ENCODE data around the gene PPP3CA.
"Not testable (repeated sequence)": the region's sequence is repeated elsewhere in the genome, so short reads cannot be mapped to it uniquely, and the experiment has no call there.

Gene PPP3CA

DNA sequence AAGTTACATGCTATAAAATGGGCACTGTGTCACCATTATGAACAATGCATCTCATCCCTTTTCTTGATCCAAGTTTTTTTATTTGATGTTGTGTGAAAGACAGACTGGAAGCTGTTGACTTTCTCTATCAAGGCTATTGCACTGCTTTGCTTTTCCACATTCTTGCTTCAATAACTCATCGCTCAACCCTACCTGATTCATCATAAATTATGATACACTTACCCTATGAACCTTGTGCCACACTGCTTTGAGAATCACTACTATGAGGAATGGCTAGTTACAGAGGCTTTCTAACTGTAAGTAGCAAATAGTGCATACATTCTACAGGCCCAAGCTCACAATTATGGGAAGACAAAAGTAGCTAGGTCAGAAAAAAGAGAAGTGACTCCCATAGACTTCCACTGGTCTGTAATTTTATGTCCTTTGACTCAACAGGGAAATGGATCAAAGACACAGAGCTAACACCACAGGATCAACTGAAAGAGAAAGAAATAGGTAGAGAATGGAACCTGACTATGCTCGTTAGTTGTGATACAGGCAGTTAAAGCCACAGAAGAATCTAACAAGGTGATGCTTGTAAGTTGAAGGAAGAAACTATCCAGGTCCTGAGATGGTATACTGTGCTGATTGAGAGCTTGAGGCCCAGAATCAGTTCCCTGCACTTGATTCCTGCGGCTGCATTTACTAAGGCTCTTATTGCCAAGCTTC lies 163.5 kb downstream of the PPP3CA start:
- no peak overlapping the region for H2AFZ ChIP-seq (ENCODE audit: low read depth)
- no peak overlapping the region for H3K4me2 ChIP-seq
- H3K9ac ChIP-seq: no peak overlapping the region
- H3K27me3 ChIP-seq (ENCODE audit: insufficient read depth, low read depth): no peaks in the 10 kb centered on the region
- peaks cover 5% of the 10 kb centered on the region; the same call in 1 of the 2 replicates for H4K20me1 ChIP-seq (ENCODE audit: insufficient read depth)
- no peak overlapping the region for H3K27ac ChIP-seq
- H3K79me2 ChIP-seq (ENCODE audit: insufficient read depth, low read depth): peaks cover 4% of the 10 kb centered on the region; the same call in 1 of the 2 replicates
- H3K4me3 ChIP-seq (IDR thresholded peaks at IDR 0.05; ENCODE audit: insufficient read depth, low read depth, low read length): no peak overlapping the region
- H3K36me3 ChIP-seq (ENCODE audit: insufficient read depth): no peaks in the 10 kb centered on the region
- H3K4me1 ChIP-seq (ENCODE audit: low read depth, poor library complexity, severe bottlenecking): no peaks in the 10 kb centered on the region
- TF ChIP-seq, protein P1, sequence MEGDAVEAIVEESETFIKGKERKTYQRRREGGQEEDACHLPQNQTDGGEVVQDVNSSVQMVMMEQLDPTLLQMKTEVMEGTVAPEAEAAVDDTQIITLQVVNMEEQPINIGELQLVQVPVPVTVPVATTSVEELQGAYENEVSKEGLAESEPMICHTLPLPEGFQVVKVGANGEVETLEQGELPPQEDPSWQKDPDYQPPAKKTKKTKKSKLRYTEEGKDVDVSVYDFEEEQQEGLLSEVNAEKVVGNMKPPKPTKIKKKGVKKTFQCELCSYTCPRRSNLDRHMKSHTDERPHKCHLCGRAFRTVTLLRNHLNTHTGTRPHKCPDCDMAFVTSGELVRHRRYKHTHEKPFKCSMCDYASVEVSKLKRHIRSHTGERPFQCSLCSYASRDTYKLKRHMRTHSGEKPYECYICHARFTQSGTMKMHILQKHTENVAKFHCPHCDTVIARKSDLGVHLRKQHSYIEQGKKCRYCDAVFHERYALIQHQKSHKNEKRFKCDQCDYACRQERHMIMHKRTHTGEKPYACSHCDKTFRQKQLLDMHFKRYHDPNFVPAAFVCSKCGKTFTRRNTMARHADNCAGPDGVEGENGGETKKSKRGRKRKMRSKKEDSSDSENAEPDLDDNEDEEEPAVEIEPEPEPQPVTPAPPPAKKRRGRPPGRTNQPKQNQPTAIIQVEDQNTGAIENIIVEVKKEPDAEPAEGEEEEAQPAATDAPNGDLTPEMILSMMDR (conservative IDR thresholded peaks at IDR 0.05; ENCODE audit: low read depth, low read length): no peak

DNA sequence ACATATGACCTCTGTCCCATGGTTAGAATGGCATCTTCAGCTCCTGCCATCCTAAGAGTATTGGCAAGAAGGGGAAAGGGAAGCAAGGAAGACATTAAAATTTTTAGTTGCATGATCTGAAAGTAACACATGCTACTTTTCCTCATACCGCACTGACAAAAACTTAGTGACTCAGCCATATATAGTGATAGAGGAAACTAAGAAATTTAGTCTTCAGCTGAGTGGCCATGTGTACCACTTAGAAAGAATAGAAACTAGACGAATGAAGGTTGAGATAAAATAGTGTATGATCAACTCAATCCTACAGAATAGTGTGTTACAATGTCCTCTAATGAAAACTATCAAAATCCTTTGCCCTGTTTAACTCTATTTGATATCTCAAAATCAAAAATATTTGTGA lies 164.1 kb downstream of the PPP3CA start:
- Histone ChIP-seq H4K20me1 (ENCODE audit: insufficient read depth) (peaks cover 5% of the 10 kb centered on the region; the same call in 1 of the 2 replicates), H3K4me2 (no peak overlapping the region)

DNA sequence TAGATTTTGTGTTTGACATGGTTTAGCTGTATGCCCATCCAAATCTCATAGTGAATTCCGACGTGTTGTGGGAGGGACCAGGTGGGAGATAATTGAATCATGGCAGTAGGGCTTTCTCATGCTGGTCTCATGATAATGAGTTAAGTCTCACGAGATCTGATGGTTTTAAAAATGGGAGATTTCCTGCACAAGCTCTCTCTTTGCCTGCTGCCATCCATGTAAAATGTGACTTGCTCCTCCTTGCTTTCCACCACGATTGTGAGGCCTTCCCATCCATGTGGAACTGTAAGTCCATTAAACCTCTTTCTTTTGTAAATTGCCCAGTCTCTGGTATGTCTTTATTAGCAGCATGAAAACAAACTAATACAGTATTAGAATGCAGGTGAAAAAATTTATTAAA lies 164.6 kb downstream of the PPP3CA start:
- not testable (repeated sequence) for H2AFZ ChIP-seq (ENCODE audit: low read depth); H3K9ac ChIP-seq; H3K4me2 ChIP-seq; H3K36me3 ChIP-seq (ENCODE audit: insufficient read depth); H3K4me3 ChIP-seq (IDR thresholded peaks at IDR 0.05; ENCODE audit: insufficient read depth, low read depth, low read length); H3K27ac ChIP-seq; H3K79me2 ChIP-seq (ENCODE audit: insufficient read depth, low read depth); H3K27me3 ChIP-seq (ENCODE audit: insufficient read depth, low read depth); H3K4me1 ChIP-seq (ENCODE audit: low read depth, poor library complexity, severe bottlenecking); H4K20me1 ChIP-seq (ENCODE audit: insufficient read depth)

More for the DNA sequence above, 164.1 kb downstream of the PPP3CA start:
- Histone ChIP-seq H3K79me2 (ENCODE audit: insufficient read depth, low read depth) (peaks cover 4% of the 10 kb centered on the region; the same call in 1 of the 2 replicates), H3K27me3 (ENCODE audit: insufficient read depth, low read depth) (no peaks in the 10 kb centered on the region), H3K9ac (no peak overlapping the region), H2AFZ (ENCODE audit: low read depth) (no peak overlapping the region), H3K36me3 (ENCODE audit: insufficient read depth) (no peaks in the 10 kb centered on the region), H3K4me1 (ENCODE audit: low read depth, poor library complexity, severe bottlenecking) (no peaks in the 10 kb centered on the region), H3K27ac (no peak overlapping the region), H3K4me3 (IDR thresholded peaks at IDR 0.05; ENCODE audit: insufficient read depth, low read depth, low read length) (no peak overlapping the region)
- TF ChIP-seq, protein P1 (conservative IDR thresholded peaks at IDR 0.05; ENCODE audit: low read depth, low read length): no peak

- H3K36me3 ChIP-seq (ENCODE audit: insufficient read depth): no peaks in the 10 kb centered on the region
- no peak overlapping the region for H3K4me3 ChIP-seq (IDR thresholded peaks at IDR 0.05; ENCODE audit: insufficient read depth, low read depth, low read length)
- no peak overlapping the region for H2AFZ ChIP-seq (ENCODE audit: low read depth)
- H3K4me1 ChIP-seq (ENCODE audit: low read depth, poor library complexity, severe bottlenecking): peaks cover 4% of the 10 kb centered on the region
- peaks cover 4% of the 10 kb centered on the region; the same call in 1 of the 2 replicates for H3K79me2 ChIP-seq (ENCODE audit: insufficient read depth, low read depth)
- H3K27me3 ChIP-seq (ENCODE audit: insufficient read depth, low read depth): no peaks in the 10 kb centered on the region
- H3K4me2 ChIP-seq: no peak overlapping the region
- no peaks in the 10 kb centered on the region for H4K20me1 ChIP-seq (ENCODE audit: insufficient read depth)
- no peak overlapping the region for H3K9ac ChIP-seq
- TF ChIP-seq, protein P1 (conservative IDR thresholded peaks at IDR 0.05; ENCODE audit: low read depth, low read length): no peak
- no peak overlapping the region for H3K27ac ChIP-seq
These were observed 168.6 kb downstream of the PPP3CA start for GRCh38 chr4:101178731-101179130.

GRCh38 chr4:101177154-101177553 lies 170.2 kb downstream of the PPP3CA start:
- Histone ChIP-seq H3K4me1 (ENCODE audit: low read depth, poor library complexity, severe bottlenecking) (peaks cover 4% of the 10 kb centered on the region), H3K36me3 (ENCODE audit: insufficient read depth) (no peaks in the 10 kb centered on the region), H3K79me2 (ENCODE audit: insufficient read depth, low read depth) (peaks cover 4% of the 10 kb centered on the region; the same call in 1 of the 2 replicates), H3K9ac (no peak overlapping the region), H2AFZ (ENCODE audit: low read depth) (no peak overlapping the region), H3K4me2 (no peak overlapping the region), H3K27me3 (ENCODE audit: insufficient read depth, low read depth) (no peaks in the 10 kb centered on the region), H3K4me3 (IDR thresholded peaks at IDR 0.05; ENCODE audit: insufficient read depth, low read depth, low read length) (no peak overlapping the region), H3K27ac (no peak overlapping the region), H4K20me1 (ENCODE audit: insufficient read depth) (no peaks in the 10 kb centered on the region)
- TF ChIP-seq, protein P1 (conservative IDR thresholded peaks at IDR 0.05; ENCODE audit: low read depth, low read length): no peak

Measured in KMS-11 (cell line).